Measurements from ENCODE around the gene MKNK2.
"Not testable (repeated sequence)": the region's sequence is repeated elsewhere in the genome, so short reads cannot be mapped to it uniquely, and the experiment has no call there.

The MKNK2 gene

DNA sequence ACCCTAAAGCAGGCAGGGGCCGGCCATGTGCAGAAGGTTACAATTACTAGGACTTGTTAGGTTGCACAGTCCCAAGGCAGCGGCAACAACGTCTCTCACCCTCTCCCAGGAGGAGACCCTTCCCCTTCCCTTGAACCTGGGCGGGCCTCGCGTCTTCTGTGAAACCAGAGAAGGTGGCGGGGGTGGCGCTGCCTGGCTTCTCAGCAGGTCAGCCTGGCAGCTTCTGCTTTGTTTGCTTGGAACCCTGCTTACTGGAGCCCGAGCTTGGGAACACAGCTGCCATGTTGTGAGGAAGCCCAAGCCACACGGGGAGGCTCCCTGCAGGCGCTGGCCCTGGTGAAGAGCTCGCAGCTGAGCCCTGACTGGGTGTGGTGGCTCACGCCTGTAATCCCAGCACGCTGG, 15.5 kb downstream of the MKNK2 start:
- no peak overlapping the region for H3K4me3 ChIP-seq (ENCODE audit: low read depth, low read length)
- DNase-seq (ENCODE audit: low read depth): no peak
- TF ChIP-seq, protein P1, sequence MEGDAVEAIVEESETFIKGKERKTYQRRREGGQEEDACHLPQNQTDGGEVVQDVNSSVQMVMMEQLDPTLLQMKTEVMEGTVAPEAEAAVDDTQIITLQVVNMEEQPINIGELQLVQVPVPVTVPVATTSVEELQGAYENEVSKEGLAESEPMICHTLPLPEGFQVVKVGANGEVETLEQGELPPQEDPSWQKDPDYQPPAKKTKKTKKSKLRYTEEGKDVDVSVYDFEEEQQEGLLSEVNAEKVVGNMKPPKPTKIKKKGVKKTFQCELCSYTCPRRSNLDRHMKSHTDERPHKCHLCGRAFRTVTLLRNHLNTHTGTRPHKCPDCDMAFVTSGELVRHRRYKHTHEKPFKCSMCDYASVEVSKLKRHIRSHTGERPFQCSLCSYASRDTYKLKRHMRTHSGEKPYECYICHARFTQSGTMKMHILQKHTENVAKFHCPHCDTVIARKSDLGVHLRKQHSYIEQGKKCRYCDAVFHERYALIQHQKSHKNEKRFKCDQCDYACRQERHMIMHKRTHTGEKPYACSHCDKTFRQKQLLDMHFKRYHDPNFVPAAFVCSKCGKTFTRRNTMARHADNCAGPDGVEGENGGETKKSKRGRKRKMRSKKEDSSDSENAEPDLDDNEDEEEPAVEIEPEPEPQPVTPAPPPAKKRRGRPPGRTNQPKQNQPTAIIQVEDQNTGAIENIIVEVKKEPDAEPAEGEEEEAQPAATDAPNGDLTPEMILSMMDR (conservative IDR thresholded peaks at IDR 0.05; ENCODE audit: low read depth, low read length): no peak

DNA sequence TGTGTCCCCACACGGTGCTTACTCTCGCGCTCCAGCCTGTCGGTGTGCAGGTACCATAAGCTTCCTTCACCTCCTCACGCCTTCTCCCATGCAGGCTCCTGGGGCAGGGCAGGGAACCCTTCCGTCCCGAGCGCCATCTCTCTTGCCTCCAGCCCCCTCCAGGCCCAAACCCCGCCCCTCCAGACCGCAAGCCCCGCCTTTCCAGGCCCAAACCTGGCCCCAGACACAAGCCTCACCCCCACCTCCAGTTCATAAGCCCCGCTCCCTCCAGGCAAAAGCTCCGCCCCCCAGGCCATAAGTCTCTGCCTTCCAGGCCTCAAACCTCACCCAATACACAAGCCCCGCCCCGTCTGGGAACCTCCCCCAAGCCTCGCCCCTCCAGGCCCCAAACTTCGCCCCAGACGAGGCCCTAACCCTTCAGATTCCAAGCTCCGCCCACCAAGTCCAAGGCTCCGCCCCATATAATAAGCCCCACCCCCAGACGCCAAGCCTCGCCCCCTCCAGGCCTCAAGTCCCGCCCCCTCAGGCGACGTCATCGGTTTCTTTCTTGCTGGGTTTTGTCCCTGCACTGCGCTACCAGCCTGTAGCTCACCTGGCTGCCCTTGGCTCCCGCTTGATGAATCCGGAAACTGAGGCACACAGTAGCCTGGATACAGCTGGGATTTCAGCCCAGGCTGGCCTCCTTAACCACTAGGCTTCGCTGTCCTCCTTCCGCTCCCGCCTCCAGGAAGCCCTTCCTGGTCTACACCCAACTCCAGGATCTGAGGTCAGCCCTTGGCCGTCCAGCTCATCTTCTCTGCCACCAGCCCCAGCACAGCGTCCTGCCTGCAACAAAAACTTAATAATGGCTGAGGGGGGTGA, 16.1 kb downstream of the MKNK2 start:
- H3K4me3 ChIP-seq (ENCODE audit: low read depth, low read length): no peak overlapping the region
- peak; percentile 56 for DNase-seq (ENCODE audit: low read depth)

DNA sequence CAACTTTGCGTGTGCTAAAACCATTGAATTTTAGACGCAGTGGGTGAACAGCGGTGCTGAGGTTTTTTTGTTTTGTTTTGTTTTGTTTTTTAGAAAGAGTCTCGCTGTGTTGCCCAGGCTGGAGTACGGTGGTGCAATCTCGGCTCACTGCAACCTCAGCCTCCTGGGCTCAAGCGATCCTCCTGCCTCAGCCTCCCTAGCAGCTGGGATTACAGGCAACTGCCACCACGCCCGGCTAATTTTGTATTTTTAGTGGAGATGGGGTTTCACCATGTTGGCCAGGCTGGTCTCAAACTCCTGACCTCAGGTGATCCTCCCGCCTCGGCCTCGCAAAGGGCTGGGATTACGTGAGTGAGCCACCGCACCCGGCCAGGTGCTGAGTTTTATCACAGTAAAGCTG, 16.8 kb downstream of the MKNK2 start:
- H3K4me3 ChIP-seq (ENCODE audit: low read depth, low read length); DNase-seq (ENCODE audit: low read depth): not testable (repeated sequence)

More for the DNA sequence above, 16.1 kb downstream of the MKNK2 start:
- TF ChIP-seq, protein P1 (conservative IDR thresholded peaks at IDR 0.05; ENCODE audit: low read depth, low read length): no peak

- no peak for DNase-seq (ENCODE audit: low read depth)
- H3K4me3 ChIP-seq (ENCODE audit: low read depth, low read length): no peak overlapping the region
- TF ChIP-seq, protein P1 (conservative IDR thresholded peaks at IDR 0.05; ENCODE audit: low read depth, low read length): no peak
These were observed 17.3 kb downstream of the MKNK2 start for GRCh38 chr19:2033825-2034159.

- H3K4me3 ChIP-seq (ENCODE audit: low read depth, low read length): no peak overlapping the region
- no peak for DNase-seq (ENCODE audit: low read depth)
- TF ChIP-seq, protein P1 (conservative IDR thresholded peaks at IDR 0.05; ENCODE audit: low read depth, low read length): no peak
These were observed 17.8 kb downstream of the MKNK2 start for GRCh38 chr19:2033115-2033824.

DNA sequence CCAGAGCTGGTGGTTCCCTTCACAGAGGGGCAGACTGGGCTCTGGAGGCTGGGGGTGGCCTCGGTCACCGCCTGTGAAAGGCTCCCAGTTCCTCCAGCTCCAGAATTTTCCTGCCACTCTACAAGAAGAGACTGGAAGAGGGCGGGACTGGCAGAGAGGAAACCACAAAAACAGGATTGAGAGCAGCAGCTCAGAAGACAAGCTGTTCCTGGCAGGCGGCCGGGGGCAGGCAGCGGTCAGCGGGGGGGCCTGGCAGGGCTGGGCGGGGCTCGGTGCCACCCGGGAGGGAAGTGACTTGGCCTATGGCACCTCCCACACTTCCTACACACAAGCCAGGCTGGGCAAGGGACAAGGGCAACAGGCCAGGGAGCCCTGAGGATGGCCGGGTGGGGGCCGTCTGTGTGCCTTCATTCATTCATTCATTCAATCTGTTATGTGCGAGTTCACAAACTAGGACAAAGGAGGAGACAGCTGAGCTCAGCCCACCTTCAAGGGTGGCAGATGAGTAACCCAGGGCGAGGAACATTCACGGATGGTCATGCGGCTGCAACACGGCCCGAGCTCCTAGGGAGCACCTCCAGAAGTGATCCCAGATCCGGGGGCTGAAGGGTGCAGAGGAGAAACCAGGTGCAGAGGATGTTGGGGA, 18.6 kb downstream of the MKNK2 start:
- peak; percentile 76 for DNase-seq (ENCODE audit: low read depth)
- no peak overlapping the region for H3K4me3 ChIP-seq (ENCODE audit: low read depth, low read length)
- TF ChIP-seq, protein P1 (conservative IDR thresholded peaks at IDR 0.05; ENCODE audit: low read depth, low read length): no peak

GRCh38 chr19:2027361-2027760, 23.7 kb downstream of the MKNK2 start:
- TF ChIP-seq, protein P1 (conservative IDR thresholded peaks at IDR 0.05; ENCODE audit: low read depth, low read length): peak; percentile 20
- no peak overlapping the region for H3K4me3 ChIP-seq (ENCODE audit: low read depth, low read length)
- peak; percentile 82 for DNase-seq (ENCODE audit: low read depth)
